ENCODE data around the gene KRTAP13-4. TPM values are rescaled to one million over a fixed set of nuclear protein-coding genes. Genes with fewer than 3 reads are reported as not detected.

Gene KRTAP13-4
- total RNA-seq, 5 donors from 2014 or later (not counting 1 experiment from before 2014, with no cell fraction given), result not detected

DNA sequence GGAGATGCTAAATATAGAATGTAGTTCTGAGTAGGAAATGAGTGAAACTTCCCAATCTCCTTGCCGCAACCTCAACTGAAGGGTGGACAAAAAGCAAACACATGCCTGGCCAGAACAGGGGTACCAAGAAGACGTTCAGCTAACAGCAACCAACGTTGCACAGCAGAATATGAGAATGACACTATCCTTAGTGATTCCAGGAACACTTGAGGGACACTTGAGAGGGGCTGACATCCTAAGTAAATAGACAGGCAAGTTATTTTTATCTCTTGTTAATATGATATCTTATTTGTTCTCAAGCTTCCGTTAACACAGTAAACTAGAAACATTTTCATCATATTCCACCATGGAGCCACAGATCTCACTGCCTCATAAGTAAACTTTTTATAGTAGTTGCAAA, 49.2 kb downstream of the KRTAP13-4 start:
- ATAC-seq (replicated peaks in 1 of 4), result no peak
- WGBS (ENCODE audit: insufficient coverage), result 23% methylated on average over 2 of the region's 4 CpGs

DNA sequence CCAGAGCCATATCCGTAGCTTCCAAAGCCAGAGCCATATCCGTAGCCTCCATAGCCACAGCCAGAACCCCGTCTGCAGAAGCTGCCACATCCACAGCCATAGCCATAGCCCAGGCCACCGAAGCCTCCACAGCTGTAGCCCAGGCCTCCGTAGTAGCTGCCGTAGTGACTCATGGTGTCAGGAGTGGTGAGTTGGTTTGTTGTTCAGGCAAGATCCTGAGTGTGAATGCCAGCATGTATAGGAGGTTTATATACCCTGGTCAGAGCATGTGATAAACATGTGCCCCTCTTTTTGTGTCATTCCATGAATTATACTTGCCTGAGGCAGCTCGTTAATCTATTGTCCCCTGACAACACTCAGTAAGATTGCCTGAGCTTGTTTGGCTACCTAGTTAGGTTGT, 50.1 kb downstream of the KRTAP13-4 start, which contains the start of gene KRTAP19-1:
TSS of gene KRTAP19-1 (minus strand) at position 223 of the 400 bp plus-strand sequence. CDS start at position 173, 50 bp downstream.
- H3K4me3 Mint-ChIP-seq, result no peak within 1 kb of the TSS
- H3K27ac Mint-ChIP-seq, result no peak within 1 kb of the TSS
- no peaks in the 10 kb centered on the region for H3K4me1 ChIP-seq (ENCODE audit: control insufficient read depth in 1 of 2, extremely low read depth in 1 of 2, insufficient read depth in 2 of 2, low read length in 2 of 2)
- ChIA-PET CTCF (no interaction called here), POLR2A (no interaction called here)
- H3K9me3 Mint-ChIP-seq, result peaks cover 0 to 3% (median 2%) of the 10 kb centered on the region in 3 donors
- no peaks in the 10 kb centered on the region for H3K36me3 ChIP-seq (ENCODE audit: control insufficient read depth in 2 of 2, extremely low read depth in 1 of 2, insufficient read depth in 1 of 2, low read length in 1 of 2)
- H3K27me3 ChIP-seq (replicated peaks in 1 of 2; ENCODE audit: control insufficient read depth in 2 of 2, extremely low read depth in 1 of 2, insufficient read depth in 2 of 2, low read length in 1 of 2), result no peaks in the 10 kb centered on the region
- peaks cover 0 to 3% of the 10 kb centered on the region in 2 donors for H3K27me3 Mint-ChIP-seq
- H3K4me1 Mint-ChIP-seq, result no peaks in the 10 kb centered on the region
- H3K27ac ChIP-seq (ENCODE audit: low read length), result no peak within 1 kb of the TSS
- no peak within 1 kb of the TSS for H3K4me3 ChIP-seq (ENCODE audit: control insufficient read depth in 1 of 2, extremely low read depth in 1 of 2, low read length in 1 of 2)
- H3K36me3 Mint-ChIP-seq, result no peaks in the 10 kb centered on the region
- no peak for ATAC-seq (replicated peaks in 1 of 4)
- DNase-seq, result no peak
- no peaks in the 10 kb centered on the region for H3K9me3 ChIP-seq
- WGBS (ENCODE audit: insufficient coverage), result 90% methylated on average over 6 of the region's 7 CpGs

More for the DNA sequence above, 49.2 kb downstream of the KRTAP13-4 start:
- Mint-ChIP-seq H3K27me3 (peaks cover 0 to 3% of the 10 kb centered on the region in 2 donors), H3K4me3 (no peak overlapping the region), H3K9me3 (no peaks in the 10 kb centered on the region), H3K36me3 (no peaks in the 10 kb centered on the region), H3K4me1 (no peaks in the 10 kb centered on the region), H3K27ac (no peak overlapping the region)
- H3K27ac ChIP-seq (ENCODE audit: low read length), result no peak overlapping the region
- POLR2A ChIA-PET, result no interaction called here
- H3K4me1 ChIP-seq (ENCODE audit: control insufficient read depth in 1 of 2, extremely low read depth in 1 of 2, insufficient read depth in 2 of 2, low read length in 2 of 2), result no peaks in the 10 kb centered on the region
- H3K9me3 ChIP-seq, result no peaks in the 10 kb centered on the region
- no peak overlapping the region for H3K4me3 ChIP-seq (ENCODE audit: control insufficient read depth in 1 of 2, extremely low read depth in 1 of 2, low read length in 1 of 2)
- no peaks in the 10 kb centered on the region for H3K36me3 ChIP-seq (ENCODE audit: control insufficient read depth in 2 of 2, extremely low read depth in 1 of 2, insufficient read depth in 1 of 2, low read length in 1 of 2)
- H3K27me3 ChIP-seq (replicated peaks in 1 of 2; ENCODE audit: control insufficient read depth in 2 of 2, extremely low read depth in 1 of 2, insufficient read depth in 2 of 2, low read length in 1 of 2), result no peaks in the 10 kb centered on the region
- no peak for DNase-seq
- CTCF ChIA-PET, result no interaction called here

Other genes with a start within 250 kb of the KRTAP13-4 start
- gene CLDN8, start 214.1 kb upstream of the KRTAP13-4 start, total RNA-seq, result not detected
- gene KRTAP24-1, start 147.3 kb upstream of the KRTAP13-4 start, total RNA-seq, result not detected
- gene KRTAP25-1, start 140.7 kb upstream of the KRTAP13-4 start, total RNA-seq, result not detected
- not detected for gene KRTAP26-1, start 109.9 kb upstream of the KRTAP13-4 start, total RNA-seq
- not detected for gene KRTAP27-1, start 92.5 kb upstream of the KRTAP13-4 start, total RNA-seq
- gene KRTAP23-1, start 81.6 kb upstream of the KRTAP13-4 start, total RNA-seq, result not detected
- gene KRTAP13-2, start 57.9 kb upstream of the KRTAP13-4 start, total RNA-seq, result not detected
- not detected for gene KRTAP13-1, start 34.2 kb upstream of the KRTAP13-4 start, total RNA-seq
- gene KRTAP13-3, start 4.3 kb upstream of the KRTAP13-4 start, total RNA-seq, result not detected
- not detected for gene KRTAP15-1, start 10.1 kb downstream of the KRTAP13-4 start, total RNA-seq
- gene KRTAP19-1, start 50.1 kb downstream of the KRTAP13-4 start, total RNA-seq, result not detected
- not detected for gene KRTAP19-2, start 57.2 kb downstream of the KRTAP13-4 start, total RNA-seq
- not detected for gene KRTAP19-3, start 61.8 kb downstream of the KRTAP13-4 start, total RNA-seq
- not detected for gene KRTAP19-4, start 66.9 kb downstream of the KRTAP13-4 start, total RNA-seq
- not detected for gene KRTAP19-5, start 71.9 kb downstream of the KRTAP13-4 start, total RNA-seq
- not detected for gene KRTAP19-6, start 111.6 kb downstream of the KRTAP13-4 start, total RNA-seq
- not detected for gene KRTAP19-7, start 131.1 kb downstream of the KRTAP13-4 start, total RNA-seq
- not detected for gene KRTAP22-2, start 160.2 kb downstream of the KRTAP13-4 start, total RNA-seq
- gene KRTAP6-3, start 162.2 kb downstream of the KRTAP13-4 start, total RNA-seq, result not detected
- gene KRTAP6-2, start 168.7 kb downstream of the KRTAP13-4 start, total RNA-seq, result not detected
- gene KRTAP22-1, start 170.9 kb downstream of the KRTAP13-4 start, total RNA-seq, result not detected
- gene KRTAP6-1, start 183.7 kb downstream of the KRTAP13-4 start, total RNA-seq, result not detected
- gene KRTAP20-1, start 186.2 kb downstream of the KRTAP13-4 start, total RNA-seq, result not detected
- gene KRTAP20-4, start 190.4 kb downstream of the KRTAP13-4 start, total RNA-seq, result not detected
- gene KRTAP20-2, start 205.0 kb downstream of the KRTAP13-4 start, total RNA-seq, result not detected
- not detected for gene KRTAP20-3, start 212.6 kb downstream of the KRTAP13-4 start, total RNA-seq